HepG2 (cell line): ENCODE data around the gene TENM3. TPM values are rescaled to one million over a fixed set of nuclear protein-coding genes. Genes with fewer than 3 reads are reported as not detected.

Experiments
- ATAC-seq: fragments of 200-7000 bp; cut with Tn5 transposase; 3 replicates; pipeline ENCODE4 v1.9.1; 2020; ENCODE audit warnings: mild to moderate bottlenecking, moderate library complexity
- BruUV-seq: library from RNA; stranded (reverse); fragments of 400-500 nt; replicated peaks from 2 replicates; lab custom pipeline; 2021; lab: Mats Ljungman, UMichigan
- CTCF ChIA-PET: fragments of 300-600 bp; formaldehyde crosslinking; extraction: SDS; loops from one replicate; lab custom pipeline; 2021; ENCODE audit warnings: low total read pairs, inconsistent platforms, low intra/inter-chr PET ratio; lab: Yijun Ruan, JAX
- POLR2A ChIA-PET: fragments of 350-600 bp; sonication (Branson Sonifier 250); formaldehyde crosslinking; loops from one replicate; lab custom pipeline; 2020; ENCODE audit warnings: antibody characterized with exemption, inconsistent platforms; lab: Yijun Ruan, JAX
- DNase-seq: peaks from one replicate; pipeline ENCODE4 v3.0.0-alpha.2; 2015; ENCODE audit warnings: low spot score
- FAIRE-seq: peaks from 3 replicates; lab custom pipeline; 2011; peaks lifted over from hg19 to GRCh38; lab: Jason Lieb, UNC
- H2AFZ ChIP-seq: one replicate; pipeline ENCODE4 v1.6.1; 2011; ENCODE audit warnings: low read length, inconsistent platforms
- H3K27ac ChIP-seq: fragments of 300-600 bp; 3 replicates; pipeline ENCODE4 v1.8.0; 2011; ENCODE audit warnings: mixed run types, mild to moderate bottlenecking, mixed read lengths, low read length, inconsistent platforms; ENCODE audit not compliant: insufficient read depth; ENCODE audit errors: extremely low read length
- H3K27me3 ChIP-seq, 2 experiments: fragments of 200-600 bp in 1 of 2; 2 replicates in 1 of 2; 3 replicates in 1 of 2; pipeline versions ENCODE4 v1.6.0 to v1.8.0; 2011; ENCODE audit warnings: low read length in 2 of 2, mild to moderate bottlenecking in 2 of 2, moderate library complexity in 2 of 2, inconsistent platforms in 1 of 2; ENCODE audit not compliant: insufficient read depth in 2 of 2, control insufficient read depth in 1 of 2
- H3K36me3 ChIP-seq, 2 experiments: fragments of 200-600 bp in 1 of 2; replicated peaks in 1 of 2; 2 replicates in 1 of 2; 3 replicates in 1 of 2; pipeline versions ENCODE4 v1.5.1 to v1.8.0; 2011; ENCODE audit warnings: low read length in 2 of 2, inconsistent platforms in 1 of 2; ENCODE audit not compliant: insufficient read depth in 2 of 2, control insufficient read depth in 1 of 2
- H3K4me1 ChIP-seq: 2 replicates; pipeline ENCODE4 v1.5.1; 2012; ENCODE audit warnings: low read length, inconsistent platforms; ENCODE audit not compliant: insufficient read depth
- H3K4me2 ChIP-seq: 2 replicates; pipeline ENCODE4 v1.6.0; 2011; ENCODE audit warnings: low read depth, low read length, inconsistent platforms
- H3K4me3 ChIP-seq, 3 experiments: fragments of 200-600 bp in 1 of 3; sonication (generic), shearing (Covaris generic) in 1 of 3; replicated peaks in 1 of 3; 2 replicates each; pipeline ENCODE4 v1.5.1; 2011 to 2016; ENCODE audit warnings: low read length in 3 of 3, inconsistent platforms in 2 of 3, low read depth in 2 of 3, mild to moderate bottlenecking in 2 of 3, control low read depth in 1 of 3, mixed read lengths in 1 of 3; ENCODE audit not compliant: insufficient read depth in 1 of 3
- H3K79me2 ChIP-seq: one replicate; pipeline ENCODE4 v1.6.1; 2011; ENCODE audit warnings: low read length, inconsistent platforms; ENCODE audit not compliant: insufficient read depth
- H3K9ac ChIP-seq: 2 replicates; pipeline ENCODE4 v1.6.0; 2011; ENCODE audit warnings: mild to moderate bottlenecking, low read depth, low read length, inconsistent platforms; ENCODE audit not compliant: insufficient read depth
- H3K9me3 ChIP-seq: 2 replicates; pipeline ENCODE4 v1.5.1; 2012; ENCODE audit warnings: mild to moderate bottlenecking, low read length
- H4K20me1 ChIP-seq: 2 replicates; pipeline ENCODE4 v1.6.0; 2011; ENCODE audit warnings: inconsistent platforms, mild to moderate bottlenecking, low read length, moderate library complexity; ENCODE audit not compliant: insufficient read depth
- FIP1L1 ChIP-seq: fragments of 200-400 bp; formaldehyde crosslinking; IDR thresholded peaks from 2 replicates; pipeline ENCODE4 v1.6.1; 2018; ENCODE audit warnings: low read depth, mild to moderate bottlenecking, low read length, moderate library complexity, borderline replicate concordance; ENCODE audit not compliant: insufficient read depth
- GATA4 ChIP-seq: sonication (generic); IDR thresholded peaks from 2 replicates; pipeline ENCODE4 v1.6.1; 2016; ENCODE audit warnings: antibody characterized with exemption, low read depth, borderline replicate concordance
- GMEB1 ChIP-seq: sonication (generic); formaldehyde crosslinking; IDR thresholded peaks from 2 replicates; pipeline ENCODE4 v1.5.1; 2020; ENCODE audit warnings: missing genetic modification reagents, mild to moderate bottlenecking, borderline replicate concordance
- KAT8 ChIP-seq: IDR thresholded peaks from 2 replicates; pipeline ENCODE4 v1.6.1; 2016; ENCODE audit warnings: missing genetic modification reagents, missing compliant biosample characterization
- NCOA1 ChIP-seq: sonication (generic); formaldehyde crosslinking; IDR thresholded peaks from 2 replicates; pipeline ENCODE4 v1.9.0; 2021; ENCODE audit warnings: missing genetic modification reagents
- NFAT5 ChIP-seq: sonication (generic); formaldehyde crosslinking; IDR thresholded peaks from 2 replicates; pipeline ENCODE4 v1.4.0; 2020; ENCODE audit warnings: missing genetic modification reagents
- RBM39 ChIP-seq: fragments of 200-400 bp; formaldehyde crosslinking; IDR thresholded peaks from one replicate; pipeline ENCODE4 v1.6.1; 2018; ENCODE audit warnings: antibody characterized with exemption, mild to moderate bottlenecking, low read depth, low read length; ENCODE audit not compliant: poor library complexity, severe bottlenecking
- RFX3 ChIP-seq: IDR thresholded peaks from 2 replicates; pipeline ENCODE4 v1.6.1; 2016; ENCODE audit warnings: missing biosample characterization, missing genetic modification reagents
- SAP130 ChIP-seq: IDR thresholded peaks from 2 replicates; pipeline ENCODE4 v1.6.1; 2016; ENCODE audit warnings: low read depth
- TBX2 ChIP-seq: sonication (generic); formaldehyde crosslinking; IDR thresholded peaks from 2 replicates; pipeline ENCODE4 v1.5.0; 2020; ENCODE audit warnings: missing genetic modification reagents, mild to moderate bottlenecking, borderline replicate concordance
- TP53 ChIP-seq: sonication (generic); formaldehyde crosslinking; conservative IDR thresholded peaks from 2 replicates; pipeline ENCODE4 v1.4.0; 2020; ENCODE audit warnings: missing genetic modification reagents
- ZNF678 ChIP-seq: sonication (generic); formaldehyde crosslinking; IDR thresholded peaks from 2 replicates; pipeline ENCODE4 v1.4.0; 2020; ENCODE audit warnings: mild to moderate bottlenecking, missing genetic modification reagents
- ZNF740 ChIP-seq: sonication (generic); formaldehyde crosslinking; IDR thresholded peaks from 2 replicates; pipeline ENCODE4 v1.4.0; 2020; ENCODE audit warnings: missing genetic modification reagents
- WGBS: methylation state at CpG from one replicate; pipeline ENCODE4 v1.1.6; 2017; ENCODE audit warnings: low lambda C conversion rate; 5-methylcytosine and 5-hydroxymethylcytosine counted together
- in situ Hi-C: cut with HindIII; loops from 2 replicates; pipeline ENCODE4 v1.10.0; 2017; ENCODE audit warnings: low pct_unique_long_range_greater_than_20kb; ENCODE audit not compliant: extremely low pct_ligation_motif_present
- intact Hi-C: fragments of 100-400 bp; cut with micrococcal nuclease; formaldehyde crosslinking; loops from one replicate; pipeline ENCODE4 v1.10.0; 2022; ENCODE audit not compliant: unreplicated experiment
- polyA plus RNA-seq, 8 experiments: library from polyadenylated mRNA; depleted of rRNA in 3 of 8; stranded (reverse) in 7 of 8; unstranded in 1 of 8; fragments of >200 nt; fragmentation: Illumina TruSeq in 4 of 8; extraction: Trizol in 4 of 8; gene quantifications; 2 replicates each; pipeline versions ENCODE4 v1.2.1 to v1.2.3, GENCODE V29; 2011 to 2016; ENCODE audit warnings: low read depth in 4 of 8, missing spikeins in 1 of 8, mixed read lengths in 1 of 8; ENCODE audit not compliant: insufficient read depth in 1 of 8
- total RNA-seq, 5 experiments: library from RNA; depleted of rRNA; stranded (reverse); fragments of >200 nt; fragmentation: Illumina TruSeq; extraction: Trizol; gene quantifications; 2 replicates each; pipeline ENCODE4 v1.2.3, GENCODE V29; 2016; ENCODE audit warnings: low read depth in 1 of 5

The TENM3 gene
- total and polyA plus RNA-seq, 2 of the 13 experiments (the other 11 are each of a cell fraction or from before 2014, with no cell fraction given), result 0.04 TPM; not detected in 1

GRCh38 chr4:182338063-182338462 lies 94.9 kb downstream of the TENM3 start:
- ChIA-PET POLR2A (no interaction called here), CTCF (no interaction called here)
- no peak for FAIRE-seq

More at GRCh38 chr4:182338063-182338462, 94.9 kb downstream of the TENM3 start:
- Histone ChIP-seq H3K36me3 (no peaks in the 10 kb centered on the region), H3K9ac (no peak overlapping the region), H3K9me3 (no peaks in the 10 kb centered on the region), H3K79me2 (no peaks in the 10 kb centered on the region), H3K27me3 (no peaks in the 10 kb centered on the region), H3K27ac (no peak overlapping the region), H3K4me3 (no peak overlapping the region), H3K4me1 (no peaks in the 10 kb centered on the region), H3K4me2 (no peak overlapping the region), H4K20me1 (no peaks in the 10 kb centered on the region), H2AFZ (no peak overlapping the region)
- ATAC-seq (no peak), DNase-seq (no peak)
- in situ Hi-C loops (no loop called here), intact Hi-C loops (no loop called here)
- 65% methylated on average over 3 of the region's 3 CpGs for WGBS
- TF ChIP-seq TP53 (CRISPR knock-in tag), result no peak
- no peak for TF ChIP-seq NCOA1
- no peak for TF ChIP-seq TBX2 (CRISPR knock-in tag)
- no peak for TF ChIP-seq ZNF678 (CRISPR knock-in tag)
- no peak for TF ChIP-seq ZNF740
- no peak for TF ChIP-seq GATA4
- TF ChIP-seq FIP1L1, result no peak
- no peak for TF ChIP-seq SAP130 (CRISPR knock-in tag)
- TF ChIP-seq RFX3 (CRISPR knock-in tag), result no peak
- TF ChIP-seq KAT8, result no peak
- no peak for TF ChIP-seq NFAT5 (CRISPR knock-in tag)
- TF ChIP-seq GMEB1 (CRISPR knock-in tag), result no peak
- TF ChIP-seq RBM39, result no peak
- BruUV-seq, result no TSS peak
